Naive thymus-derived CD4-positive, alpha-beta T cell (primary cell): Measurements from ENCODE around the gene SERPING1. TPM values are rescaled to one million over a fixed set of nuclear protein-coding genes. Genes with fewer than 3 reads are reported as not detected.

Experiments used
- ATAC-seq: fragments of 150-1000 bp; cut with Tn5 transposase; 2 replicates; pipeline ENCODE4 v1.10.0; 2021; ENCODE audit warnings: mild to moderate bottlenecking, moderate library complexity
- CTCF ChIA-PET: fragments of 350-600 bp; sonication (Branson Sonifier 250); formaldehyde crosslinking; loops from one replicate; lab custom pipeline; 2021; ENCODE audit warnings: antibody characterized with exemption; lab: Charles Lee
- POLR2A ChIA-PET: fragments of 350-600 bp; sonication (Branson Sonifier 250); formaldehyde crosslinking; loops from one replicate; lab custom pipeline; 2021; ENCODE audit warnings: antibody characterized with exemption, inconsistent platforms; lab: Charles Lee
- DNase-seq, 9 donors: peaks; one replicate each; pipeline versions ENCODE4 v3.0.0 to v3.0.0-alpha.2; 2020 to 2022; ENCODE audit warnings: mixed read lengths in 1 of 9
- H3K27ac ChIP-seq: one replicate; pipeline ENCODE4 v1.7.0; 2013; ENCODE audit warnings: mild to moderate bottlenecking, low read depth, low read length, moderate library complexity
- H3K27me3 ChIP-seq, 2 donors: one replicate each; pipeline ENCODE4 v1.7.0; 2013; ENCODE audit warnings: low read length in 2 of 2, mild to moderate bottlenecking in 2 of 2, moderate library complexity in 2 of 2; ENCODE audit not compliant: control insufficient read depth in 2 of 2, insufficient read depth in 2 of 2
- H3K36me3 ChIP-seq, 3 experiments: 1 replicate in 2 of 3; 2 replicates in 1 of 3; pipeline ENCODE4 v1.7.0; 2013; ENCODE audit warnings: low read length in 3 of 3, mild to moderate bottlenecking in 3 of 3, moderate library complexity in 1 of 3; ENCODE audit not compliant: insufficient read depth in 3 of 3, control insufficient read depth in 2 of 3
- H3K4me1 ChIP-seq, 2 donors: one replicate each; pipeline ENCODE4 v1.7.0; 2013; ENCODE audit warnings: low read length in 2 of 2, mild to moderate bottlenecking in 2 of 2, moderate library complexity in 1 of 2; ENCODE audit not compliant: control insufficient read depth in 2 of 2, insufficient read depth in 2 of 2
- H3K4me3 ChIP-seq: 2 replicates; pipeline ENCODE4 v1.7.0; 2013; ENCODE audit warnings: mild to moderate bottlenecking, low read length
- H3K9me3 ChIP-seq, 3 experiments: 1 replicate in 2 of 3; 2 replicates in 1 of 3; pipeline ENCODE4 v1.7.0; 2013; ENCODE audit warnings: low read length in 3 of 3; ENCODE audit not compliant: control insufficient read depth in 2 of 3
- H3K27ac Mint-ChIP-seq, 9 donors: one replicate each; pipeline ENCODE4 v1.8.0; 2020 to 2022; ENCODE audit warnings: mixed read lengths in 9 of 9, mild to moderate bottlenecking in 8 of 9, moderate library complexity in 5 of 9, inconsistent platforms in 2 of 9
- H3K27me3 Mint-ChIP-seq, 5 donors: one replicate each; pipeline ENCODE4 v1.8.0; 2021 to 2022; ENCODE audit warnings: mixed read lengths in 5 of 5, mild to moderate bottlenecking in 1 of 5
- H3K36me3 Mint-ChIP-seq, 5 donors: one replicate each; pipeline ENCODE4 v1.8.0; 2020 to 2022; ENCODE audit warnings: mixed read lengths in 5 of 5, mild to moderate bottlenecking in 3 of 5, inconsistent platforms in 1 of 5
- H3K4me1 Mint-ChIP-seq, 7 donors: one replicate each; pipeline ENCODE4 v1.8.0; 2020 to 2022; ENCODE audit warnings: mixed read lengths in 7 of 7, mild to moderate bottlenecking in 3 of 7, inconsistent platforms in 1 of 7
- H3K4me3 Mint-ChIP-seq, 10 donors: one replicate each; pipeline ENCODE4 v1.8.0; 2020 to 2022; ENCODE audit warnings: mild to moderate bottlenecking in 10 of 10, mixed read lengths in 10 of 10, moderate library complexity in 6 of 10, inconsistent platforms in 2 of 10
- H3K9me3 Mint-ChIP-seq, 11 donors: one replicate each; pipeline ENCODE4 v1.8.0; 2020 to 2022; ENCODE audit warnings: mixed read lengths in 11 of 11, mild to moderate bottlenecking in 4 of 11, inconsistent platforms in 1 of 11, moderate library complexity in 1 of 11
- intact Hi-C, 2 donors: fragments of 100-400 bp; cut with micrococcal nuclease; formaldehyde crosslinking; loops; one replicate each; pipeline ENCODE4 v1.15.1; 2023
- polyA plus RNA-seq, 2 donors: library from polyadenylated mRNA; unstranded; fragments of 300-500 nt; fragmentation: Illumina TruSeq; gene quantifications; one replicate each; pipeline ENCODE4 v1.2.3, GENCODE V29; 2021
- total RNA-seq, 6 experiments: library from RNA in 5 of 6; stranded (reverse) in 5 of 6; gene quantifications; 1 replicate in 5 of 6; 2 replicates in 1 of 6; pipeline ENCODE4 v1.2.3 and lab custom pipeline; 2021 to 2026

SERPING1 gene
- total and polyA plus RNA-seq, 7 experiments from 2014 or later, result 0.21 to 3.7 (median 0.97) TPM; not detected in 4

DNA sequence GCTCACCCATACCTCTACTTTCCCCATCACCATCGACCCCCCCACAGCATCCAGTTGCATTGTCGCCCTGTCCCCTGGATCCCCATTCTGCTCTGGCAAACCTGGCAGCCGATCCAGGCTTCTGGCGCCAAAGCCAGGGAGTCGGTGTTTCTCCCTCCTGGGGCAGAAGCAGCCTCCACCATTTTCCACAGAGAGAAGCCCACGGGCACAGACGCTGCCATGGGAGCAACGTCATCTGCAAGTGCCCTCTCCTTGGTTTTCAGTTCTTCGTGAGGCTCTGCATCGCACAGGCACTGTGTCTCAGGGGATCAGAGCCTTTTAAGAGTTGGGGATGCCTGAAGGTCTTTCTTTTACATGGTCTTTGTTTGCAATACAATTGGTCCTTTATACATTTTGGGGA is 49.9 kb downstream of the SERPING1 start:
- ChIA-PET POLR2A (interaction anchor here (1.3 to 1.4 kb wide), 2 partner anchors 79 to 116 kb away, joined by 3 to 5 read pairs; no protein-coding TSS in a partner anchor), CTCF (interaction anchor here (0.7 to 2.0 kb wide), 4 partner anchors 79 to 190 kb away, joined by 3 to 9 read pairs (median 4); partner anchors contain the start of gene UBE2L6)
- Mint-ChIP-seq H3K36me3 (no peaks in the 10 kb centered on the region), H3K9me3 (peaks cover 0 to 4% (median 0%) of the 10 kb centered on the region in 11 donors), H3K27me3 (peaks cover 30 to 60% (median 47%) of the 10 kb centered on the region in 5 donors), H3K4me3 (peak overlapping the region in 4 of 10 donors; percentile 23 to 87 (median 57)), H3K4me1 (peaks cover 20 to 53% (median 44%) of the 10 kb centered on the region in 7 donors), H3K27ac (peak overlapping the region in 4 of 9 donors; percentile 21 to 85 (median 64))
- peaks cover 11 to 18% of the 10 kb centered on the region in 2 donors for H3K4me1 ChIP-seq
- no peaks in the 10 kb centered on the region for H3K9me3 ChIP-seq
- no peaks in the 10 kb centered on the region for H3K36me3 ChIP-seq
- no peak overlapping the region for H3K4me3 ChIP-seq
- peaks cover 10 to 18% of the 10 kb centered on the region in 2 donors for H3K27me3 ChIP-seq
- intact Hi-C loops, result no loop called here
- ATAC-seq, result no peak
- no peak overlapping the region for H3K27ac ChIP-seq
- no peak for DNase-seq

- CTCF ChIA-PET, result interaction anchor here (0.7 to 1.9 kb wide), 3 partner anchors 80 to 291 kb away, joined by 3 to 8 read pairs (median 4); partner anchors contain the start of gene UBE2L6
- Histone ChIP-seq H3K4me1 (peaks cover 11 to 18% of the 10 kb centered on the region in 2 donors), H3K36me3 (no peaks in the 10 kb centered on the region), H3K4me3 (peak overlapping the region; percentile 66), H3K27me3 (peaks cover 10 to 18% of the 10 kb centered on the region in 2 donors), H3K27ac (no peak overlapping the region), H3K9me3 (no peaks in the 10 kb centered on the region)
- peaks cover 0 to 4% (median 0%) of the 10 kb centered on the region in 11 donors for H3K9me3 Mint-ChIP-seq
- no peak for ATAC-seq
- peak overlapping the region; percentile 32 to 93 (median 62) for H3K27ac Mint-ChIP-seq
- H3K4me3 Mint-ChIP-seq, result peak overlapping the region; percentile 79 to 93 (median 85)
- H3K4me1 Mint-ChIP-seq, result peaks cover 25 to 58% (median 48%) of the 10 kb centered on the region in 7 donors
- intact Hi-C loops, result loop anchor here in 1 of 2 donors (2.0 kb wide), 1 partner anchor 19 kb away; no protein-coding TSS in a partner anchor
- POLR2A ChIA-PET, result interaction anchor here (1.1 to 2.6 kb wide), 5 partner anchors 8 to 151 kb away, joined by 3 to 9 read pairs (median 3); partner anchors contain the start of genes SELENOH and ZDHHC5
- no peaks in the 10 kb centered on the region for H3K36me3 Mint-ChIP-seq
- DNase-seq, result no peak
- peaks cover 30 to 55% (median 47%) of the 10 kb centered on the region in 5 donors for H3K27me3 Mint-ChIP-seq
These were observed 50.7 kb downstream of the SERPING1 start for GRCh38 chr11:57647960-57648800.

DNA sequence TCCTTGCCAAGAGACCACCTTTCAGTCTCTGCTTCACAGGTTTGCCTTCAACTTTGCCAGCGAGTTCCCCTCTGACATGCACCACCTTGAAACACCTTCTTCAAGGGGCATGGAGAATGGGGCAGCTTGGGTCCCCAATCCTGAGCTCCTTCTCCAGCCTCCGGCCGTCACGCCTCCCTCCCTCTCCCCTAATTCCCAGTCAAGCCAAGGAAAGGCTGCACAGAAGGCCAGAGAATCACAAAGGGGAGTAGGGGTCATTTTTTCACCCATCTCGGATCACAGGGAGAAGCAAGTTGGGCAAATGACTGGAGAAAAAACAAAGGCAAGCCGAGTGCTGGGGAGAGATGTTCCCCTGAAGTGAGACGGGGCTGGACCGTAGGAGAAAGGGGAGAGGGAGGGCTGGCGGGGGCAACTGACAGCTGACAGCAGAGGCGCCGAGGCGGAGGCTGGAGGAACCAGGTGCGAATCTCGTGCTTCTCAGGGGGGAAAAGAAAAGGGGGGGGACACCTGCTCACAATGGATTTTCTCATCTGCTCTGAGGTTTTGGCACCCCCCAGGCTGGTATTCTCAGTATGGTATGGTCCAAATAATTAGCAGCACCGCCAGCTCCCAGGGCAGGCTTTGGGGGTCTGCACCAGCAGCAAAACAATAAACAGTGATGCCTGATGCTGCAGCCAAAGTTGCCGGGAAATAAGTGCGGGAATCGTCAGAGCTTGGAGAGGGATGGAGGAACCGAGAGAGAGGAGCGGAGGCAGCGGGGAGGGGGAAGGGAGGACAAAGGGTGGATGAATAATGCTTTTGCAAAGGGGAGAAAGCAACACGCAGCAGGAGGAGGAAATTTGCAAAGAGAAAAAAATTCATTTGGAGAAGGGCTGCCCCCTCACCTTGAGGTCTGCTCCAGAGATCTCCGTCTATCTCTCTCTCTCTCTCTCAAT is 51.6 kb downstream of the SERPING1 start:
- Mint-ChIP-seq H3K9me3 (peaks cover 0 to 4% (median 0%) of the 10 kb centered on the region in 11 donors), H3K4me3 (peak overlapping the region; percentile 79 to 93 (median 85)), H3K27me3 (peaks cover 30 to 48% (median 46%) of the 10 kb centered on the region in 5 donors), H3K4me1 (peaks cover 28 to 60% (median 48%) of the 10 kb centered on the region in 7 donors), H3K36me3 (no peaks in the 10 kb centered on the region), H3K27ac (peak overlapping the region; percentile 68 to 93 (median 87))
- intact Hi-C loops, result loop anchor here (1.0 to 2.0 kb wide), 3 partner anchors 8 to 63 kb away; partner anchors contain the start of genes CLP1 (in 2 of the 2), MED19 (in 1 of the 2) and TMX2 (in 1 of the 2)
- Histone ChIP-seq H3K27ac (peak overlapping the region; percentile 19), H3K36me3 (no peaks in the 10 kb centered on the region), H3K4me3 (peak overlapping the region; percentile 66), H3K4me1 (peaks cover 11 to 18% of the 10 kb centered on the region in 2 donors), H3K27me3 (peaks cover 10 to 18% of the 10 kb centered on the region in 2 donors), H3K9me3 (no peaks in the 10 kb centered on the region)
- ChIA-PET POLR2A (interaction anchor here (0.5 to 2.6 kb wide), 9 partner anchors 8 to 150 kb away, joined by 3 to 9 read pairs (median 3); partner anchors contain the start of genes MED19, SELENOH, TMX2 and ZDHHC5), CTCF (interaction anchor here (0.6 to 1.9 kb wide), 4 partner anchors 8 to 292 kb away, joined by 4 to 8 read pairs (median 4); partner anchors contain the start of gene UBE2L6)
- DNase-seq (peak in 3 of 9 donors; percentile 20 to 48 (median 21)), ATAC-seq (peak; percentile 0)

DNA sequence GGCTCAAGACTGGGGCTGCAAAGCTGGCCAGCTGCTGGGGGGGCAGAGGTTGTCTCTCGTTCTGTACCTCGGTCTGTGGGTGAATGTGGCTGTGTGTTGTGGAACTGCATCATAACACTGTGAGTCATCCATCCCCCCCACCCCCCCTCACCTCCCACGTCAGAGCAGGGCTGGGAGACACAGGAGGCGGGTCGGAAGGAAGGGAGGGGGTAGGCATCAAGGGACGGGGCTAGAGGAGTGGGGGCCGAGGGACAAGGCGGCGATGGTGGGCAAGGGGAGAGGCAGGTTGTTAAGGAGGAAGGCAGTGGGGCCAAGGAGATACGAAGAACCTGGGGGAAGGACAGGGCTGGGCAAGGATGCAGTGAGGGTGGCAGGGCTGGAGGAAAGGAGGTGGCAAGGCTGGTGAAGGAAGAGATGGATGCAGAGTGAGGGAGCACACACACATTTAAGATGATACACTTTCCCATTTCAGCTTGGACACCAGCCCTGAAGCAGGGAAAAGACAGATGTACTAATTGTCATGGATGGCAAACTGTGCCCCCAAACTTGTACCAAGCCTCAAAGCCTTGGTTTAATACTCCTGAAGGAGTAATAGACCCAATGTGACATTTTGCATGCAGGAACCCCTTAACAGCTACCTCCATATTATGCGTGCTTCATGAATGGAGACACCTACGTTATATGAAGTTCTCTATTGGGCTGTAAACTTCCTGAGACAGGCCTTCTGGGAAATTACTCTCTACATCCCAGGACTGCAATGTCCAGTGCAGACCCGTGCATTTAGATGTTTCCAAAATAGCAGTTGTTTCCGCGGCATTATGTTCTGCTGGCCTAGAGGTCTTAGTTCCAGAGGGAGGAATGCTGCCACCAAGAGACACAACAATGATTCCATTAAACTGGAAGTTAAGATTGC is 52.6 kb downstream of the SERPING1 start, which contains the start of gene YPEL4:
YPEL4 (minus strand) TSS at position 87 of the 913 bp plus-strand sequence. CDS start 2,805 bp downstream, outside the sequence.
- Mint-ChIP-seq H3K4me1 (peaks cover 28 to 60% (median 48%) of the 10 kb centered on the region in 7 donors), H3K27me3 (peaks cover 30 to 46% (median 42%) of the 10 kb centered on the region in 5 donors), H3K9me3 (peaks cover 0 to 4% (median 0%) of the 10 kb centered on the region in 11 donors), H3K4me3 (peak within 1 kb of the TSS; percentile 79 to 93 (median 85)), H3K36me3 (no peaks in the 10 kb centered on the region), H3K27ac (peak within 1 kb of the TSS; percentile 68 to 93 (median 87))
- peak in 8 of 9 donors; percentile 47 to 86 (median 62) for DNase-seq
- Histone ChIP-seq H3K4me1 (peaks cover 11 to 18% of the 10 kb centered on the region in 2 donors), H3K27me3 (peaks cover 10 to 16% of the 10 kb centered on the region in 2 donors), H3K27ac (peak within 1 kb of the TSS; percentile 19), H3K9me3 (no peaks in the 10 kb centered on the region), H3K4me3 (peak within 1 kb of the TSS; percentile 66), H3K36me3 (no peaks in the 10 kb centered on the region)
- ATAC-seq, result peak; percentile 93
- ChIA-PET CTCF (interaction anchor here (1.2 to 1.9 kb wide), 2 partner anchors 10 to 82 kb away, joined by 4 to 8 read pairs; partner anchors contain the start of gene UBE2L6), POLR2A (interaction anchor here (0.6 to 2.6 kb wide), 6 partner anchors 9 to 91 kb away, joined by 3 to 9 read pairs (median 4); partner anchors contain the start of genes MED19, SELENOH, TMX2 and ZDHHC5)
- intact Hi-C loops, result loop anchor here (1.0 to 2.0 kb wide), 3 partner anchors 7 to 62 kb away; partner anchors contain the start of genes CLP1 (in 2 of the 2), MED19 (in 1 of the 2) and TMX2 (in 1 of the 2)

DNA sequence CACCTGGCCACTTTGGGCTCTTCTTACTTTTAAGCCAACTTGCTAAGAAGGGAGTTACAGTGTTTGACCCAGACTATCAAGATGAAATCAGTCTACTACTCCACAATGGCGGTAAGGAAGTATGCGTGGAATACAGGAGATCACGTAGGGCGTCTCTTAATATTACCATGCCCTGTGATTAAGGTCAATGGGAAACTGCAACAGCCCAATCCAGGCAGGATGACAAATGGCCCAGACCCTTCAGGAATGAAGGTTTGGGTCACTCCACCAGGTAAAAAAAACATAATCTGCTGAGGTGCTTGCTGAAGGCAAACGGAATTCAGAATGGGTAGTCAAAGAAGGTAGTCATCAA is 53.2 kb downstream of the SERPING1 start:
- intact Hi-C loops, result loop anchor here in 1 of 2 donors (2.0 kb wide), 1 partner anchor 16 kb away; no protein-coding TSS in a partner anchor
- ATAC-seq (no peak), DNase-seq (no peak)
- Mint-ChIP-seq H3K9me3 (peaks cover 0 to 4% (median 0%) of the 10 kb centered on the region in 11 donors), H3K4me1 (peaks cover 28 to 60% (median 48%) of the 10 kb centered on the region in 7 donors), H3K36me3 (no peaks in the 10 kb centered on the region), H3K27ac (peak overlapping the region in 7 of 9 donors; percentile 5 to 91 (median 74)), H3K27me3 (peaks cover 30 to 42% (median 38%) of the 10 kb centered on the region in 5 donors), H3K4me3 (peak overlapping the region in 3 of 10 donors; percentile 1 to 27 (median 20))
- no peak overlapping the region for H3K27ac ChIP-seq
- H3K4me3 ChIP-seq, result no peak overlapping the region
- H3K9me3 ChIP-seq, result no peaks in the 10 kb centered on the region
- ChIA-PET CTCF (no interaction called here), POLR2A (interaction anchor here (1.6 to 2.6 kb wide), 3 partner anchors 12 to 61 kb away, joined by 3 to 9 read pairs (median 4); partner anchors contain the start of genes MED19, TMX2 and ZDHHC5)
- peaks cover 11 to 18% of the 10 kb centered on the region in 2 donors for H3K4me1 ChIP-seq
- peaks cover 5 to 10% of the 10 kb centered on the region in 2 donors for H3K27me3 ChIP-seq
- no peaks in the 10 kb centered on the region for H3K36me3 ChIP-seq
